ENCODE data around the gene LCE3B. TPM values are rescaled to one million over a fixed set of nuclear protein-coding genes. Genes with fewer than 3 reads are reported as not detected.

LCE3B gene
- polyA plus RNA-seq, 12 donors: not detected

DNA sequence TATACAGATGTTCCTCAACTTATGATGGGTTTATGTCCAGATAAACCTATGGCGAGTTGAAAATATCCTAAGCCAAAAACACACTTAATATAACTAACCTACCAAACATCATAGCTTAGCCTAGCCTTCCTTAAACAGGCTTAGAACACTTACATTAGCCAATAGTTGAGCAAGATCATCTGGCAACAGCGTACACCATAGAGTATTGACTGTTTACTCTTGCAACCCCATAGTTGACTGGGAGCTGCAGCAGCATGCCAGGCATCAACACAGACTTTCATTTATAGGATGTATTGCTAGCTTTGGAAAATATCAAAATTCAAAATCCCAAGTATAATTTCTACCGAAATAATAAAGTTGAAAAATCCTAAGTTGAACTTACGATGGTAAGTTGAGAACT is 44.1 kb downstream of the LCE3B start:
- no peak for DNase-seq

DNA sequence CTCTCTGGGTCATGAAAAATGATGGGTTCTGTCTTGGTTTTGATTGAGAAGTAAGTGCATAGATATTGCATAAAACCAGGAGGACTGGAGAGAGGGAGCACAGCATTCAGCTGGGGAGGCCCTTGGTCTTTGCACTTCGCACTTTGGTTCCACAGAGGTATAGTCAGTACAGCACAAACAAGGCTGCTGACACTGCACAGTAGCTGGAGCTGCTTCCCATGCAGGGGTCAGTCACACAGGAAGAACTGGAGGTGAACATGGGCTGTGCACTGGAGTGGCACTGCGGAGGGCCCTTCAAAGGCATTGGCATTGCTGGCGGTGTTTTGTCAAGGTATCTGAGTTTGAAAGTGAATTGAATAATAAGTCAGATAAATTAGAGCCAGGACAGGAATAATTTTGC is 45.0 kb downstream of the LCE3B start:
- DNase-seq: no peak

DNA sequence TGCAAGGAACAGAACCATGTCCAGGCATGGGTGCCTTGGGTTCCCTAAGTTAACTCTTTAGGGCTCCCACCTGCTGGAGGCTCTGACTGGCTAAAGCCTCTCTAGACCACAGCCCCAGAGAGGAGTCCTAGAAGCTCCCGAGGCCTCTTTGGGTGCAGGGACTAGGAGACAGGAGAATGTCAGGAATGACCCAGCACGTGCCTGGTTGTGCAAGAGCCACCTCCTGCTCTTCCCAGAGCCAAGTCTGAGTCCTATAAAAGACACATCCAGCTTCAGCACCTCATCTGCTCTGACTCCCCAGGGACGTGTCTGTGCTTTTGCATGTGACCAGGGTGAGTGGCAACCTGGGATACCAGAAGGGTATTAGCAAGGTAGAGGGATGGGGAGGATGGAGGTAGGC is 49.5 kb downstream of the LCE3B start, which contains the start of gene LCE2D:
TSS of gene LCE2D (plus strand) at position 283 of the 400 bp plus-strand sequence. CDS start 726 bp downstream, outside the sequence.
- no peak for DNase-seq

Other genes with a start within 250 kb of the LCE3B start
- gene CRNN, start 199.5 kb upstream of the LCE3B start, polyA plus RNA-seq (ENCODE audit: insufficient read length in 12 of 12): not detected
- not detected for gene LCE5A, start 103.0 kb upstream of the LCE3B start, polyA plus RNA-seq (ENCODE audit: insufficient read length in 12 of 12)
- gene CRCT1, start 99.3 kb upstream of the LCE3B start, polyA plus RNA-seq (ENCODE audit: insufficient read length in 12 of 12): under 1 TPM in 1 of 12 donors, not detected in 11; 0.23 TPM
- not detected for gene LCE3E, start 47.0 kb upstream of the LCE3B start, polyA plus RNA-seq (ENCODE audit: insufficient read length in 12 of 12)
- gene LCE3D, start 33.3 kb upstream of the LCE3B start, polyA plus RNA-seq (ENCODE audit: insufficient read length in 12 of 12): not detected
- gene LCE3C, start 13.6 kb upstream of the LCE3B start, polyA plus RNA-seq (ENCODE audit: insufficient read length in 12 of 12): not detected
- not detected for gene LCE3A, start 9.3 kb downstream of the LCE3B start, polyA plus RNA-seq (ENCODE audit: insufficient read length in 12 of 12)
- gene LCE2D, start 49.6 kb downstream of the LCE3B start, polyA plus RNA-seq (ENCODE audit: insufficient read length in 12 of 12): not detected
- not detected for gene LCE2C, start 61.5 kb downstream of the LCE3B start, polyA plus RNA-seq (ENCODE audit: insufficient read length in 12 of 12)
- not detected for gene LCE2B, start 72.3 kb downstream of the LCE3B start, polyA plus RNA-seq (ENCODE audit: insufficient read length in 12 of 12)
- not detected for gene LCE2A, start 84.5 kb downstream of the LCE3B start, polyA plus RNA-seq (ENCODE audit: insufficient read length in 12 of 12)
- gene LCE4A, start 94.3 kb downstream of the LCE3B start, polyA plus RNA-seq (ENCODE audit: insufficient read length in 12 of 12): not detected
- under 1 TPM in 1 of 12 donors, not detected in 11; 0.07 TPM for gene KPRP, start 144.2 kb downstream of the LCE3B start, polyA plus RNA-seq (ENCODE audit: insufficient read length in 12 of 12)
- gene LCE1F, start 161.3 kb downstream of the LCE3B start, polyA plus RNA-seq (ENCODE audit: insufficient read length in 12 of 12): not detected
- not detected for gene LCE1E, start 172.4 kb downstream of the LCE3B start, polyA plus RNA-seq (ENCODE audit: insufficient read length in 12 of 12)
- gene LCE1D, start 182.9 kb downstream of the LCE3B start, polyA plus RNA-seq (ENCODE audit: insufficient read length in 12 of 12): not detected
- not detected for gene LCE1C, start 192.8 kb downstream of the LCE3B start, polyA plus RNA-seq (ENCODE audit: insufficient read length in 12 of 12)
- not detected for gene LCE1B, start 198.2 kb downstream of the LCE3B start, polyA plus RNA-seq (ENCODE audit: insufficient read length in 12 of 12)
- not detected for gene LCE1A, start 213.7 kb downstream of the LCE3B start, polyA plus RNA-seq (ENCODE audit: insufficient read length in 12 of 12)
- not detected for gene LCE6A, start 229.0 kb downstream of the LCE3B start, polyA plus RNA-seq (ENCODE audit: insufficient read length in 12 of 12)
- not detected for gene LCE7A, start 246.2 kb downstream of the LCE3B start, polyA plus RNA-seq (ENCODE audit: insufficient read length in 12 of 12)